IMR-90 (cell line): ENCODE measurements around the gene KLHL29. TPM values are rescaled to one million over a fixed set of nuclear protein-coding genes. Genes with fewer than 3 reads are reported as not detected.

Experiments used
- ATAC-seq: fragments of 200-7000 bp; cut with Tn5 transposase; 2 replicates; pipeline ENCODE4 v1.9.1; 2020; ENCODE audit warnings: low read depth, mild to moderate bottlenecking, moderate library complexity
- BruUV-seq: library from RNA; stranded (reverse); fragments of 400-500 nt; replicated peaks from 2 replicates; lab custom pipeline; 2021; lab: Mats Ljungman, UMichigan
- CTCF ChIA-PET: fragments of 300-600 bp; formaldehyde crosslinking; extraction: SDS; loops from one replicate; lab custom pipeline; 2021; ENCODE audit warnings: antibody characterized with exemption; lab: Yijun Ruan, JAX
- POLR2A ChIA-PET: fragments of 300-600 bp; sonication (Branson Sonifier 250); formaldehyde crosslinking; loops from one replicate; lab custom pipeline; 2022; ENCODE audit warnings: antibody characterized with exemption; ENCODE audit not compliant: unreplicated experiment; lab: Charles Lee
- DNase-seq: peaks from one replicate; pipeline ENCODE4 v3.0.0; 2013
- H2AFZ ChIP-seq: replicated peaks from 2 replicates; pipeline ENCODE3; 2013; ENCODE audit warnings: low read length, mild to moderate bottlenecking; ENCODE audit not compliant: poor library complexity
- H2AK5ac ChIP-seq: 2 replicates; pipeline ENCODE4 v1.6.1; 2013; ENCODE audit warnings: low read depth, low read length, inconsistent platforms
- H2AK9ac ChIP-seq: replicated peaks from 2 replicates; pipeline ENCODE3; 2013; ENCODE audit warnings: mild to moderate bottlenecking, low read depth, low read length, moderate library complexity; ENCODE audit not compliant: poor library complexity
- H2BK120ac ChIP-seq: 2 replicates; pipeline ENCODE4 v1.6.1; 2013; ENCODE audit warnings: low read depth, low read length, inconsistent platforms
- H2BK15ac ChIP-seq: 3 replicates; pipeline ENCODE4 v1.6.1; 2013; ENCODE audit warnings: low read depth, low read length, inconsistent platforms
- H2BK20ac ChIP-seq: 2 replicates; pipeline ENCODE4 v1.6.1; 2013; ENCODE audit warnings: low read depth, mild to moderate bottlenecking, inconsistent platforms, low read length, moderate library complexity
- H2BK5ac ChIP-seq: 2 replicates; pipeline ENCODE4 v1.6.1; 2013; ENCODE audit warnings: mild to moderate bottlenecking, low read depth, low read length, inconsistent platforms; ENCODE audit not compliant: poor library complexity, severe bottlenecking
- H3K14ac ChIP-seq: replicated peaks from 2 replicates; pipeline ENCODE4 v1.6.1; 2013; ENCODE audit warnings: low read depth, low read length, inconsistent platforms
- H3K18ac ChIP-seq: 2 replicates; pipeline ENCODE4 v1.6.1; 2013; ENCODE audit warnings: low read depth, low read length, control low read depth
- H3K23ac ChIP-seq: 2 replicates; pipeline ENCODE4 v1.6.1; 2013; ENCODE audit warnings: low read depth, low read length, inconsistent platforms
- H3K27ac ChIP-seq: 2 replicates; pipeline ENCODE4 v1.5.1; 2013; ENCODE audit warnings: mild to moderate bottlenecking, control low read depth, low read length; ENCODE audit not compliant: insufficient read depth
- H3K27me3 ChIP-seq: 2 replicates; pipeline ENCODE4 v1.6.1; 2013; ENCODE audit warnings: low read length; ENCODE audit not compliant: control insufficient read depth, insufficient read depth
- H3K36me3 ChIP-seq: 2 replicates; pipeline ENCODE4 v1.6.1; 2013; ENCODE audit warnings: low read length, mixed read lengths; ENCODE audit not compliant: control insufficient read depth, insufficient read depth
- H3K4ac ChIP-seq: 2 replicates; pipeline ENCODE4 v1.6.1; 2013; ENCODE audit warnings: low read depth, low read length, inconsistent platforms
- H3K4me1 ChIP-seq: 2 replicates; pipeline ENCODE4 v1.6.1; 2013; ENCODE audit warnings: low read length, mixed read lengths; ENCODE audit not compliant: control insufficient read depth, insufficient read depth
- H3K4me2 ChIP-seq: 2 replicates; pipeline ENCODE4 v1.6.1; 2013; ENCODE audit warnings: low read depth, mild to moderate bottlenecking, control low read depth, low read length, moderate library complexity
- H3K4me3 ChIP-seq: 2 replicates; pipeline ENCODE4 v1.5.1; 2013; ENCODE audit warnings: low read depth, mild to moderate bottlenecking, control low read depth, low read length, moderate library complexity; ENCODE audit not compliant: insufficient read depth
- H3K56ac ChIP-seq: 2 replicates; pipeline ENCODE4 v1.6.1; 2013; ENCODE audit warnings: low read length, inconsistent platforms; ENCODE audit not compliant: insufficient read depth; ENCODE audit errors: extremely low read depth
- H3K79me1 ChIP-seq, 2 experiments: 2 replicates each; pipeline ENCODE4 v1.6.1; 2013; ENCODE audit warnings: low read length in 2 of 2, inconsistent platforms in 1 of 2, low read depth in 1 of 2
- H3K9ac ChIP-seq: 2 replicates; pipeline ENCODE4 v1.6.1; 2013; ENCODE audit warnings: low read depth, low read length, control low read depth
- H3K9me1 ChIP-seq: 2 replicates; pipeline ENCODE4 v1.6.1; 2013; ENCODE audit warnings: low read length, inconsistent platforms; ENCODE audit not compliant: insufficient read depth
- H3K9me3 ChIP-seq: 2 replicates; pipeline ENCODE4 v1.6.1; 2013; ENCODE audit warnings: low read length; ENCODE audit not compliant: control insufficient read depth, insufficient read depth
- H4K20me1 ChIP-seq: 2 replicates; pipeline ENCODE4 v1.6.1; 2013; ENCODE audit warnings: low read length, inconsistent platforms; ENCODE audit not compliant: insufficient read depth
- H4K5ac ChIP-seq: 2 replicates; pipeline ENCODE4 v1.6.1; 2013; ENCODE audit warnings: mild to moderate bottlenecking, low read depth, low read length, control low read depth
- H4K8ac ChIP-seq, 2 experiments: 2 replicates each; pipeline ENCODE4 v1.6.1; 2013; ENCODE audit warnings: low read depth in 2 of 2, low read length in 2 of 2, control low read depth in 1 of 2, inconsistent platforms in 1 of 2
- H4K91ac ChIP-seq: 2 replicates; pipeline ENCODE4 v1.6.1; 2013; ENCODE audit warnings: low read depth, low read length, inconsistent platforms; ENCODE audit not compliant: insufficient read depth
- CEBPB ChIP-seq: IDR thresholded peaks from 2 replicates; pipeline ENCODE4 v1.6.1; 2012; ENCODE audit warnings: low read depth, low read length, improper control_type of control experiment
- CHD1 ChIP-seq: IDR thresholded peaks from 2 replicates; pipeline ENCODE4 v1.6.1; 2012; ENCODE audit warnings: low read depth, low read length, improper control_type of control experiment
- FOS ChIP-seq: fragments of 150-350 bp; IDR thresholded peaks from 2 replicates; pipeline ENCODE4 v1.6.1; 2016; ENCODE audit warnings: low read depth, low read length
- MAZ ChIP-seq: IDR thresholded peaks from 2 replicates; pipeline ENCODE4 v1.6.1; 2012; ENCODE audit warnings: low read depth, mild to moderate bottlenecking, low read length, improper control_type of control experiment, moderate library complexity, borderline replicate concordance
- NFE2L2 ChIP-seq: fragments of 150-350 bp; IDR thresholded peaks from 2 replicates; pipeline ENCODE4 v1.6.1; 2016; ENCODE audit warnings: low read depth, mild to moderate bottlenecking, low read length
- RAD21 ChIP-seq: IDR thresholded peaks from 2 replicates; pipeline ENCODE4 v1.6.1; 2012; ENCODE audit warnings: low read length, improper control_type of control experiment
- RCOR1 ChIP-seq: IDR thresholded peaks from 2 replicates; pipeline ENCODE4 v1.6.1; 2012; ENCODE audit warnings: mild to moderate bottlenecking, low read length, improper control_type of control experiment; ENCODE audit not compliant: insufficient replicate concordance
- RFX5 ChIP-seq: IDR thresholded peaks from 2 replicates; pipeline ENCODE4 v1.8.0; 2012; ENCODE audit warnings: low read depth, mild to moderate bottlenecking, low read length, moderate library complexity
- USF2 ChIP-seq: fragments of 150-350 bp; IDR thresholded peaks from 2 replicates; pipeline ENCODE4 v1.6.1; 2017; ENCODE audit warnings: mild to moderate bottlenecking, antibody characterized with exemption, low read length, low read depth
- WGBS, 2 experiments: methylation state at CpG; one replicate each; pipeline versions ENCODE4 v1.1.5 to v1.1.7; 2013; ENCODE audit warnings: missing lambda C conversion rate in 2 of 2; ENCODE audit not compliant: insufficient read length in 1 of 2; ENCODE audit errors: extremely low coverage in 2 of 2; 5-methylcytosine and 5-hydroxymethylcytosine counted together
- dilution Hi-C: fragments of 300-500 bp; cut with HindIII; formaldehyde crosslinking; loops from one replicate; pipeline ENCODE4 v1.14.3; 2018; ENCODE audit warnings: low sequenced_read_pairs; ENCODE audit not compliant: unreplicated experiment
- in situ Hi-C: fragments of 300-500 bp; cut with MboI; formaldehyde crosslinking; loops from 3 replicates; pipeline ENCODE4 v1.14.3; 2019; ENCODE audit warnings: low sequenced_read_pairs, inconsistent platforms, mixed read lengths
- intact Hi-C: fragments of 100-400 bp; cut with micrococcal nuclease; formaldehyde crosslinking; loops from 2 replicates; pipeline ENCODE4 v1.10.0; 2022
- polyA plus RNA-seq, 3 experiments: library from polyadenylated mRNA; depleted of rRNA; stranded (reverse); fragments of >200 nt; gene quantifications; 2 replicates each; pipeline ENCODE4 v1.2.3, GENCODE V29; 2012; ENCODE audit warnings: low replicate concordance in 1 of 3
- total RNA-seq: library from RNA; depleted of rRNA; stranded (reverse); fragments of >200 nt; gene quantifications from 2 replicates; pipeline ENCODE4 v1.2.3, GENCODE V29; 2012
- TF ChIP-seq, protein P1 (sequence below): conservative IDR thresholded peaks from 2 replicates; pipeline ENCODE4 v1.5.1; 2012; ENCODE audit warnings: mild to moderate bottlenecking, low read depth, low read length, improper control_type of control experiment

Gene KLHL29
- total and polyA plus RNA-seq, 2 of the 4 experiments (the other 2 are of a cell fraction): 2.0 to 8.0 TPM

- H3K27ac ChIP-seq: no peak overlapping the region
- no TSS peak for BruUV-seq
- H2BK15ac ChIP-seq: no peak overlapping the region
- H2AK9ac ChIP-seq: no peak overlapping the region
- no peak overlapping the region for H2BK5ac ChIP-seq
- 0 out of 2 replicates have a peak, but pooled peaks cover 1% of the 10 kb centered on the region for H3K36me3 ChIP-seq
- H3K4me2 ChIP-seq: no peak overlapping the region
- H4K91ac ChIP-seq: no peak overlapping the region
- H3K4me3 ChIP-seq: no peak overlapping the region
- in situ Hi-C loops: no loop called here
- dilution Hi-C loops: no loop called here
- intact Hi-C loops: no loop called here
- H3K4me1 ChIP-seq: peaks cover 50% of the 10 kb centered on the region
- peak overlapping the region; percentile 39; the same call in 1 of the 2 replicates for H2BK120ac ChIP-seq
- peak overlapping the region; percentile 4; the same call in 1 of the 2 replicates for H3K4ac ChIP-seq
- H3K23ac ChIP-seq: no peak overlapping the region
- no peak overlapping the region for H2AFZ ChIP-seq
- ATAC-seq: no peak
- POLR2A ChIA-PET: no interaction called here
- H4K8ac ChIP-seq: no peak overlapping the region
- H3K56ac ChIP-seq: no peak overlapping the region
- peaks cover 49% of the 10 kb centered on the region for H3K9me1 ChIP-seq
- H3K79me1 ChIP-seq: peaks cover 21 to 69% of the 10 kb centered on the region in 2 experiments; a peak in 3 of 4 replicates
- H3K9me3 ChIP-seq: no peaks in the 10 kb centered on the region
- 100% methylated on average over 1 of the region's 4 CpGs; no CpG with 5 or more reads in 1 of the 2 experiments for WGBS, 2 experiments
- H4K20me1 ChIP-seq: peaks cover 14% of the 10 kb centered on the region
- H3K9ac ChIP-seq: no peak overlapping the region
- no peak overlapping the region for H3K18ac ChIP-seq
- DNase-seq: peak; percentile 48
- no peaks in the 10 kb centered on the region for H3K27me3 ChIP-seq
- H3K14ac ChIP-seq: no peak overlapping the region
- CTCF ChIA-PET: interaction anchor here (0.9 kb wide), 1 partner anchor 12 kb away, joined by 3 read pairs; no protein-coding TSS in a partner anchor
- TF ChIP-seq RCOR1 (no peak), CEBPB (no peak), USF2 (peak; percentile 19; the same call in 1 of the 2 replicates), RFX5 (no peak), NFE2L2 (no peak), FOS (no peak), MAZ (no peak), CHD1 (no peak), RAD21 (peak; percentile 24; the same call in 1 of the 2 replicates)
- TF ChIP-seq, protein P1, sequence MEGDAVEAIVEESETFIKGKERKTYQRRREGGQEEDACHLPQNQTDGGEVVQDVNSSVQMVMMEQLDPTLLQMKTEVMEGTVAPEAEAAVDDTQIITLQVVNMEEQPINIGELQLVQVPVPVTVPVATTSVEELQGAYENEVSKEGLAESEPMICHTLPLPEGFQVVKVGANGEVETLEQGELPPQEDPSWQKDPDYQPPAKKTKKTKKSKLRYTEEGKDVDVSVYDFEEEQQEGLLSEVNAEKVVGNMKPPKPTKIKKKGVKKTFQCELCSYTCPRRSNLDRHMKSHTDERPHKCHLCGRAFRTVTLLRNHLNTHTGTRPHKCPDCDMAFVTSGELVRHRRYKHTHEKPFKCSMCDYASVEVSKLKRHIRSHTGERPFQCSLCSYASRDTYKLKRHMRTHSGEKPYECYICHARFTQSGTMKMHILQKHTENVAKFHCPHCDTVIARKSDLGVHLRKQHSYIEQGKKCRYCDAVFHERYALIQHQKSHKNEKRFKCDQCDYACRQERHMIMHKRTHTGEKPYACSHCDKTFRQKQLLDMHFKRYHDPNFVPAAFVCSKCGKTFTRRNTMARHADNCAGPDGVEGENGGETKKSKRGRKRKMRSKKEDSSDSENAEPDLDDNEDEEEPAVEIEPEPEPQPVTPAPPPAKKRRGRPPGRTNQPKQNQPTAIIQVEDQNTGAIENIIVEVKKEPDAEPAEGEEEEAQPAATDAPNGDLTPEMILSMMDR: peak; percentile 37; the same call in 1 of the 2 replicates
- H2BK20ac ChIP-seq: no peak overlapping the region
- no peak overlapping the region for H4K5ac ChIP-seq
- H2AK5ac ChIP-seq: peak overlapping the region; percentile 67; the same call in 1 of the 2 replicates
These were observed 29.9 kb downstream of the KLHL29 start for GRCh38 chr2:23414871-23415270.
